GM19452 (cell line): ENCODE results near the gene RTCA.
"Not testable (repeated sequence)": the region's sequence is repeated elsewhere in the genome, so short reads cannot be mapped to it uniquely, and the experiment has no call there.

Source experiments
- ATAC-seq: cut with Tn5 transposase; IDR thresholded peaks from one replicate; pipeline ENCODE4 v1.9.1; 2021; ENCODE audit not compliant: unreplicated experiment

RTCA gene

GRCh38 chr1:100306735-100307313, 40.8 kb downstream of the RTCA start:
- ATAC-seq = no peak

GRCh38 chr1:100308777-100309176, 42.8 kb downstream of the RTCA start:
- ATAC-seq = no peak

- no peak for ATAC-seq
Observed at GRCh38 chr1:100309863-100310262, 43.8 kb downstream of the RTCA start.

GRCh38 chr1:100313382-100313781, 47.4 kb downstream of the RTCA start:
- no peak for ATAC-seq

GRCh38 chr1:100316622-100317021, 50.6 kb downstream of the RTCA start:
- no peak for ATAC-seq

GRCh38 chr1:100320311-100321099, 54.5 kb downstream of the RTCA start:
- no peak for ATAC-seq

GRCh38 chr1:100321100-100321493, 55.1 kb downstream of the RTCA start:
- ATAC-seq = no peak

- ATAC-seq = no peak
Observed at GRCh38 chr1:100321506-100321905, 55.5 kb downstream of the RTCA start.

- peak; percentile 75 for ATAC-seq
Observed at GRCh38 chr1:100322436-100323211, 56.6 kb downstream of the RTCA start.

- no peak for ATAC-seq
Observed at GRCh38 chr1:100323419-100324106, 57.5 kb downstream of the RTCA start.

- ATAC-seq = no peak
Observed at GRCh38 chr1:100325415-100326324, 59.7 kb downstream of the RTCA start.

GRCh38 chr1:100326325-100326670, 60.3 kb downstream of the RTCA start:
- ATAC-seq = not testable (repeated sequence)

- no peak for ATAC-seq
Observed at GRCh38 chr1:100328133-100328532, 62.1 kb downstream of the RTCA start.

- not testable (repeated sequence) for ATAC-seq
Observed at GRCh38 chr1:100331146-100331545, 65.1 kb downstream of the RTCA start.

- no peak for ATAC-seq
Observed at GRCh38 chr1:100332331-100332730, 66.3 kb downstream of the RTCA start.

- ATAC-seq = no peak
Observed at GRCh38 chr1:100335436-100335835, 69.4 kb downstream of the RTCA start.

GRCh38 chr1:100337878-100338277, 71.9 kb downstream of the RTCA start:
- not testable (repeated sequence) for ATAC-seq

GRCh38 chr1:100339735-100340134, 73.7 kb downstream of the RTCA start:
- not testable (repeated sequence) for ATAC-seq

- no peak for ATAC-seq
Observed at GRCh38 chr1:100340494-100340893, 74.5 kb downstream of the RTCA start.

GRCh38 chr1:100342348-100342747, 76.3 kb downstream of the RTCA start:
- no peak for ATAC-seq
